HepG2 (cell line): Measurements from ENCODE around the gene SESN1. TPM values are rescaled to one million over a fixed set of nuclear protein-coding genes. Genes with fewer than 3 reads are reported as not detected.
A peak's percentile ranks its signal among the peaks of the same experiment; 100 is the strongest.

Source experiments
- EED ChIP-seq: sonication (generic); formaldehyde crosslinking; IDR thresholded peaks from 2 replicates; pipeline ENCODE4 v1.5.0; 2020; ENCODE audit warnings: mild to moderate bottlenecking, missing genetic modification reagents
- HNF1A ChIP-seq, 2 experiments: sonication (generic) in 1 of 2; formaldehyde crosslinking in 1 of 2; IDR thresholded peaks; 2 replicates each; pipeline versions ENCODE4 v1.4.0 to v1.6.1; 2016 to 2020; ENCODE audit warnings: borderline replicate concordance in 1 of 2, low read depth in 1 of 2, mild to moderate bottlenecking in 1 of 2, missing genetic modification reagents in 1 of 2
- KLF11 ChIP-seq: IDR thresholded peaks from 2 replicates; pipeline ENCODE4 v1.6.1; 2016; ENCODE audit warnings: missing compliant biosample characterization
- MATR3 ChIP-seq: sonication (generic); formaldehyde crosslinking; IDR thresholded peaks from 2 replicates; pipeline ENCODE4 v1.4.0; 2020; ENCODE audit warnings: missing genetic modification reagents
- NFKB2 ChIP-seq: sonication (generic); formaldehyde crosslinking; IDR thresholded peaks from 2 replicates; pipeline ENCODE4 v1.4.0; 2020; ENCODE audit warnings: missing genetic modification reagents, borderline replicate concordance
- PITX1 ChIP-seq: sonication (generic); formaldehyde crosslinking; IDR thresholded peaks from 2 replicates; pipeline ENCODE4 v1.5.1; 2020; ENCODE audit warnings: mild to moderate bottlenecking, missing genetic modification reagents
- SKI ChIP-seq: fragments of 450-650 bp; IDR thresholded peaks from one replicate; pipeline ENCODE4 v1.6.1; 2018; ENCODE audit warnings: mild to moderate bottlenecking; ENCODE audit not compliant: partially characterized antibody
- SRSF4 ChIP-seq: fragments of 200-400 bp; formaldehyde crosslinking; IDR thresholded peaks from one replicate; pipeline ENCODE4 v1.6.1; 2018; ENCODE audit warnings: mild to moderate bottlenecking, low read depth, low read length, moderate library complexity; ENCODE audit not compliant: poor library complexity, severe bottlenecking
- TMF1 ChIP-seq: sonication (generic); formaldehyde crosslinking; IDR thresholded peaks from 2 replicates; pipeline ENCODE4 v1.8.1; 2022; ENCODE audit warnings: low read depth, missing genetic modification reagents
- YY1 ChIP-seq: IDR thresholded peaks from 2 replicates; pipeline ENCODE4 v1.6.1; 2011; ENCODE audit warnings: low read length, low read depth, moderate library complexity, mild to moderate bottlenecking; ENCODE audit not compliant: insufficient read depth, insufficient replicate concordance
- ZBTB20 ChIP-seq: sonication (generic); formaldehyde crosslinking; IDR thresholded peaks from 2 replicates; pipeline ENCODE4 v1.8.1; 2023; ENCODE audit warnings: missing genetic modification reagents, low read depth, mild to moderate bottlenecking, borderline replicate concordance
- ZGPAT ChIP-seq: IDR thresholded peaks from 2 replicates; pipeline ENCODE4 v1.6.1; 2016; ENCODE audit warnings: mild to moderate bottlenecking
- ZNF253 ChIP-seq: sonication (generic); formaldehyde crosslinking; IDR thresholded peaks from 2 replicates; pipeline ENCODE4 v1.8.0; 2022; ENCODE audit warnings: mild to moderate bottlenecking, missing genetic modification reagents, borderline replicate concordance
- ZNF83 ChIP-seq: sonication (generic); formaldehyde crosslinking; IDR thresholded peaks from 2 replicates; pipeline ENCODE4 v1.4.0; 2020; ENCODE audit warnings: missing genetic modification reagents, mild to moderate bottlenecking, borderline replicate concordance
- ZSCAN22 ChIP-seq: sonication (generic); formaldehyde crosslinking; IDR thresholded peaks from 2 replicates; pipeline ENCODE4 v1.4.0; 2020; ENCODE audit warnings: mild to moderate bottlenecking, missing genetic modification reagents
- polyA plus RNA-seq, 8 experiments: library from polyadenylated mRNA; depleted of rRNA in 3 of 8; stranded (reverse) in 7 of 8; unstranded in 1 of 8; fragments of >200 nt; fragmentation: Illumina TruSeq in 4 of 8; extraction: Trizol in 4 of 8; gene quantifications; 2 replicates each; pipeline versions ENCODE4 v1.2.1 to v1.2.3, GENCODE V29; 2011 to 2016; ENCODE audit warnings: low read depth in 4 of 8, missing spikeins in 1 of 8, mixed read lengths in 1 of 8; ENCODE audit not compliant: insufficient read depth in 1 of 8
- total RNA-seq, 5 experiments: library from RNA; depleted of rRNA; stranded (reverse); fragments of >200 nt; fragmentation: Illumina TruSeq; extraction: Trizol; gene quantifications; 2 replicates each; pipeline ENCODE4 v1.2.3, GENCODE V29; 2016; ENCODE audit warnings: low read depth in 1 of 5
- TF ChIP-seq, protein P1 (sequence below): sonication (generic); formaldehyde crosslinking; IDR thresholded peaks from 2 replicates; pipeline ENCODE4 v1.4.0; 2020; ENCODE audit warnings: low read depth, mild to moderate bottlenecking, missing genetic modification reagents
- TF ChIP-seq, protein P2 (sequence below): sonication (generic); formaldehyde crosslinking; IDR thresholded peaks from 2 replicates; pipeline ENCODE4 v1.4.0; 2020; ENCODE audit warnings: missing genetic modification reagents

Gene SESN1
- total and polyA plus RNA-seq, 2 of the 13 experiments (the other 11 are each of a cell fraction or from before 2014, with no cell fraction given): 24.9 to 44.7 TPM

- TF ChIP-seq HNF1A (IDR thresholded peaks at IDR 0.05; ENCODE audit: low read depth): no peak
- peak; percentile 10; the same call in 1 of the 2 replicates for TF ChIP-seq HNF1A (CRISPR knock-in tag; IDR thresholded peaks at IDR 0.05; ENCODE audit: borderline replicate concordance)
- no peak for TF ChIP-seq MATR3 (CRISPR knock-in tag)
- TF ChIP-seq KLF11 (CRISPR knock-in tag): 0 out of 2 replicates have a peak, but pooled peaks have one; percentile 7
- TF ChIP-seq PITX1 (CRISPR knock-in tag): peak; percentile 50
- 0 out of 2 replicates have a peak, but pooled peaks have one; percentile 18 for TF ChIP-seq ZNF253
- TF ChIP-seq, protein P1, sequence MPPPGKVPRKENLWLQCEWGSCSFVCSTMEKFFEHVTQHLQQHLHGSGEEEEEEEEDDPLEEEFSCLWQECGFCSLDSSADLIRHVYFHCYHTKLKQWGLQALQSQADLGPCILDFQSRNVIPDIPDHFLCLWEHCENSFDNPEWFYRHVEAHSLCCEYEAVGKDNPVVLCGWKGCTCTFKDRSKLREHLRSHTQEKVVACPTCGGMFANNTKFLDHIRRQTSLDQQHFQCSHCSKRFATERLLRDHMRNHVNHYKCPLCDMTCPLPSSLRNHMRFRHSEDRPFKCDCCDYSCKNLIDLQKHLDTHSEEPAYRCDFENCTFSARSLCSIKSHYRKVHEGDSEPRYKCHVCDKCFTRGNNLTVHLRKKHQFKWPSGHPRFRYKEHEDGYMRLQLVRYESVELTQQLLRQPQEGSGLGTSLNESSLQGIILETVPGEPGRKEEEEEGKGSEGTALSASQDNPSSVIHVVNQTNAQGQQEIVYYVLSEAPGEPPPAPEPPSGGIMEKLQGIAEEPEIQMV (CRISPR knock-in tag): peak; percentile 70; the same call in 1 of the 2 replicates
- TF ChIP-seq ZBTB20: 0 out of 2 replicates have a peak, but pooled peaks have one; percentile 40
- TF ChIP-seq NFKB2: peak; percentile 54; the same call in 1 of the 2 replicates
- peak; percentile 22 for TF ChIP-seq YY1
- no peak for TF ChIP-seq SRSF4
- TF ChIP-seq TMF1 (CRISPR knock-in tag): peak; percentile 87
- TF ChIP-seq ZGPAT: 0 out of 2 replicates have a peak, but pooled peaks have one; percentile 15
- no peak for TF ChIP-seq ZNF83 (CRISPR knock-in tag)
- TF ChIP-seq SKI: peak; percentile 62
- TF ChIP-seq, protein P2, sequence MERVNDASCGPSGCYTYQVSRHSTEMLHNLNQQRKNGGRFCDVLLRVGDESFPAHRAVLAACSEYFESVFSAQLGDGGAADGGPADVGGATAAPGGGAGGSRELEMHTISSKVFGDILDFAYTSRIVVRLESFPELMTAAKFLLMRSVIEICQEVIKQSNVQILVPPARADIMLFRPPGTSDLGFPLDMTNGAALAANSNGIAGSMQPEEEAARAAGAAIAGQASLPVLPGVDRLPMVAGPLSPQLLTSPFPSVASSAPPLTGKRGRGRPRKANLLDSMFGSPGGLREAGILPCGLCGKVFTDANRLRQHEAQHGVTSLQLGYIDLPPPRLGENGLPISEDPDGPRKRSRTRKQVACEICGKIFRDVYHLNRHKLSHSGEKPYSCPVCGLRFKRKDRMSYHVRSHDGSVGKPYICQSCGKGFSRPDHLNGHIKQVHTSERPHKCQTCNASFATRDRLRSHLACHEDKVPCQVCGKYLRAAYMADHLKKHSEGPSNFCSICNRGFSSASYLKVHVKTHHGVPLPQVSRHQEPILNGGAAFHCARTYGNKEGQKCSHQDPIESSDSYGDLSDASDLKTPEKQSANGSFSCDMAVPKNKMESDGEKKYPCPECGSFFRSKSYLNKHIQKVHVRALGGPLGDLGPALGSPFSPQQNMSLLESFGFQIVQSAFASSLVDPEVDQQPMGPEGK: peak; percentile 61; the same call in 1 of the 2 replicates
- TF ChIP-seq ZSCAN22: no peak
- peak; percentile 72 for TF ChIP-seq EED
Observed at GRCh38 chr6:109009236-109009961, 85.2 kb downstream of the SESN1 start (continued).
